ENCODE measurements around the gene ABCD4. TPM values are rescaled to one million over a fixed set of nuclear protein-coding genes. Genes with fewer than 3 reads are reported as not detected.

ABCD4 gene
- polyA plus RNA-seq, 1 donor from 2014 or later: 106 TPM

GRCh38 chr14:74275241-74275841, 27.4 kb downstream of the ABCD4 start:
- Histone ChIP-seq H2AFZ (ENCODE audit: low read depth, low read length) (no peak overlapping the region), H3F3A (ENCODE audit: insufficient read depth, low read length, poor library complexity, severe bottlenecking) (no peaks in the 10 kb centered on the region), H3K27ac (ENCODE audit: low read length) (no peak overlapping the region), H3K9ac (ENCODE audit: low read length) (no peak overlapping the region), H3K4me3 (ENCODE audit: low read length) (no peak overlapping the region), H4K20me1 (ENCODE audit: insufficient read depth) (no peaks in the 10 kb centered on the region), H3K79me2 (replicated peaks; ENCODE audit: insufficient read depth, low read length) (no peaks in the 10 kb centered on the region), H3K9me3 (ENCODE audit: low read length) (no peaks in the 10 kb centered on the region), H3K9me2 (ENCODE audit: insufficient read depth, low read length) (no peaks in the 10 kb centered on the region), H3K4me2 (ENCODE audit: low read length) (no peak overlapping the region), H3K27me3 (ENCODE audit: insufficient read depth, low read depth, low read length) (no peaks in the 10 kb centered on the region), H3K36me3 (ENCODE audit: insufficient read depth, low read length) (no peaks in the 10 kb centered on the region)
- TF ChIP-seq MXI1 (conservative IDR thresholded peaks at IDR 0.05; ENCODE audit: poor library complexity, severe bottlenecking) (no peak), SMC3 (conservative IDR thresholded peaks at IDR 0.05; ENCODE audit: poor library complexity) (no peak), POLR2AphosphoS5 (IDR thresholded peaks at IDR 0.05) (no peak), CTCF (IDR thresholded peaks at IDR 0.05; ENCODE audit: poor library complexity, severe bottlenecking) (no peak), EP300 (conservative IDR thresholded peaks at IDR 0.05; ENCODE audit: poor library complexity, severe bottlenecking) (no peak), TAF1 (IDR thresholded peaks at IDR 0.05; ENCODE audit: low read depth) (no peak), EZH2 (IDR thresholded peaks at IDR 0.05; ENCODE audit: borderline replicate concordance, insufficient read depth, low read length, poor library complexity, severe bottlenecking) (no peak), RAD21 (conservative IDR thresholded peaks at IDR 0.05) (no peak), REST (IDR thresholded peaks at IDR 0.05; ENCODE audit: borderline replicate concordance) (no peak)

- Histone ChIP-seq H2AFZ (ENCODE audit: low read depth, low read length) (no peak overlapping the region), H3K36me3 (ENCODE audit: insufficient read depth, low read length) (no peaks in the 10 kb centered on the region), H3K9ac (ENCODE audit: low read length) (no peak overlapping the region), H3K79me2 (replicated peaks; ENCODE audit: insufficient read depth, low read length) (no peaks in the 10 kb centered on the region), H3K27ac (ENCODE audit: low read length) (no peak overlapping the region), H3K4me3 (ENCODE audit: low read length) (no peak overlapping the region), H3F3A (ENCODE audit: insufficient read depth, low read length, poor library complexity, severe bottlenecking) (no peaks in the 10 kb centered on the region), H3K4me2 (ENCODE audit: low read length) (no peak overlapping the region), H3K9me3 (ENCODE audit: low read length) (no peaks in the 10 kb centered on the region), H4K20me1 (ENCODE audit: insufficient read depth) (no peaks in the 10 kb centered on the region), H3K27me3 (ENCODE audit: insufficient read depth, low read depth, low read length) (no peaks in the 10 kb centered on the region), H3K9me2 (ENCODE audit: insufficient read depth, low read length) (no peaks in the 10 kb centered on the region)
- TF ChIP-seq RAD21 (conservative IDR thresholded peaks at IDR 0.05): no peak
- no peak for TF ChIP-seq EP300 (conservative IDR thresholded peaks at IDR 0.05; ENCODE audit: poor library complexity, severe bottlenecking)
- no peak for TF ChIP-seq POLR2AphosphoS5 (IDR thresholded peaks at IDR 0.05)
- TF ChIP-seq EZH2 (IDR thresholded peaks at IDR 0.05; ENCODE audit: borderline replicate concordance, insufficient read depth, low read length, poor library complexity, severe bottlenecking): no peak
- TF ChIP-seq MXI1 (conservative IDR thresholded peaks at IDR 0.05; ENCODE audit: poor library complexity, severe bottlenecking): no peak
- no peak for TF ChIP-seq SMC3 (conservative IDR thresholded peaks at IDR 0.05; ENCODE audit: poor library complexity)
- no peak for TF ChIP-seq CTCF (IDR thresholded peaks at IDR 0.05; ENCODE audit: poor library complexity, severe bottlenecking)
- TF ChIP-seq REST (IDR thresholded peaks at IDR 0.05; ENCODE audit: borderline replicate concordance): no peak
- no peak for TF ChIP-seq TAF1 (IDR thresholded peaks at IDR 0.05; ENCODE audit: low read depth)
Measured at GRCh38 chr14:74271365-74271764, 31.4 kb downstream of the ABCD4 start.

Data from neural cell (in vitro differentiated cells).